ENCODE data around the gene SPRING1. TPM values are rescaled to one million over a fixed set of nuclear protein-coding genes. Genes with fewer than 3 reads are reported as not detected.

Gene SPRING1
- total RNA-seq, 2 experiments from 2014 or later: 7.6 to 7.8 TPM

DNA sequence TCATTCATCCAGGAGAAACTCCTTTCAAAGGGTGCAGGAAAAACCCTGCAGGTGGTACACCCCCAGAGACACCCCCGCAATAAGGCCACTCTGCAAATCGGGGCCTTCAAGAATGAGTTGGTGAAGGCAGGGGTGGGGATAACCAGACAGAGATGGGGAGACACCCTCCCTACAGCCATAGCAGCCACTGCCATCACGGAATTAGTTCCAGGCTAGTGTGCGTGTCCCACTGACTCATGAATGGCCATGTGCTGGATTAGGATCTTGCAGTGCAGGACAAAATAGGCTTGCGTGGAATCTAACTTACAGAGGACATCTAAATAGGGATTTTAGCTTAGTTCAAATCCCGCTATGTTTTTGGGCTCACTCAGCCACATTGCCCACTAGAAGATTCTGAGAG is 37.8 kb downstream of the SPRING1 start:
- no peak for ATAC-seq (ENCODE audit: poor library complexity)

DNA sequence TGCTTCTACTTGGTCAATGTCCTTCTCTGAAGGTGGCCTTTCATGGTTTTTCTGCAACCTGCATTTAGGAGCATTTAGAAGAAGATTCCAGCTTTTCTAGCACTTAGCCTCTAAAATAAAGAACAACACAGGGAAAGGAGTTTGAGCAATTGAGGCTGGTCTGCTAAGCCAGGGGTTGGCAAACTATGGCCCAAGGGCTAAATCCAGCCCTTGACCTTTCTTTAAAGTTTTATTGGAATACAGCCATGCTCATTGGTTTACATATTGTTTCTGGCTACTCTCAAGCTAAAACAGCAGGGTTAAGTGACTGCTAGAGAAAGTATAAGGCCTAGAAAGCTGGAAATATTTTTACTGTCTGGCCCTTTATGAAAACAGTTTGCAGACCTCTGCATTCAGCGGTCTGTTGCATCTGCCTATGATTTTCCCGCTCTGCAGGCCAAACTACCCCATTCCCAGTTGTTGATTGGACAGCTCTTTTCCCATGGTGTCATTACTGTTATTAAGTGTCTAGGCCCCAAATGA is 39.3 kb downstream of the SPRING1 start:
- no peaks in the 10 kb centered on the region for H3K36me3 Mint-ChIP-seq (ENCODE audit: low read depth)
- H3K4me1 Mint-ChIP-seq (ENCODE audit: low read depth): peaks cover 4% of the 10 kb centered on the region
- H3K27ac Mint-ChIP-seq: no peak overlapping the region
- Histone ChIP-seq H3K27me3 (ENCODE audit: control insufficient read depth in 1 of 2, insufficient read depth in 2 of 2, low read length in 2 of 2) (peaks cover 12 to 16% of the 10 kb centered on the region in 2 experiments), H3K4me1 (ENCODE audit: insufficient read depth, low read length) (no peaks in the 10 kb centered on the region), H3K4me3 (ENCODE audit: low read length) (no peak overlapping the region), H3K27ac (ENCODE audit: low read depth in 1 of 2, low read length in 2 of 2) (no peak overlapping the region), H3K36me3 (ENCODE audit: insufficient read depth, low read length) (no peaks in the 10 kb centered on the region), H3K9me3 (ENCODE audit: control insufficient read depth in 1 of 2, insufficient read depth in 1 of 2, low read length in 2 of 2) (peaks cover 0 to 4% of the 10 kb centered on the region in 2 experiments)
- no peak overlapping the region for H3K4me3 Mint-ChIP-seq
- ATAC-seq (ENCODE audit: poor library complexity) (no peak), DNase-seq (no peak)
- TF ChIP-seq, protein P1, sequence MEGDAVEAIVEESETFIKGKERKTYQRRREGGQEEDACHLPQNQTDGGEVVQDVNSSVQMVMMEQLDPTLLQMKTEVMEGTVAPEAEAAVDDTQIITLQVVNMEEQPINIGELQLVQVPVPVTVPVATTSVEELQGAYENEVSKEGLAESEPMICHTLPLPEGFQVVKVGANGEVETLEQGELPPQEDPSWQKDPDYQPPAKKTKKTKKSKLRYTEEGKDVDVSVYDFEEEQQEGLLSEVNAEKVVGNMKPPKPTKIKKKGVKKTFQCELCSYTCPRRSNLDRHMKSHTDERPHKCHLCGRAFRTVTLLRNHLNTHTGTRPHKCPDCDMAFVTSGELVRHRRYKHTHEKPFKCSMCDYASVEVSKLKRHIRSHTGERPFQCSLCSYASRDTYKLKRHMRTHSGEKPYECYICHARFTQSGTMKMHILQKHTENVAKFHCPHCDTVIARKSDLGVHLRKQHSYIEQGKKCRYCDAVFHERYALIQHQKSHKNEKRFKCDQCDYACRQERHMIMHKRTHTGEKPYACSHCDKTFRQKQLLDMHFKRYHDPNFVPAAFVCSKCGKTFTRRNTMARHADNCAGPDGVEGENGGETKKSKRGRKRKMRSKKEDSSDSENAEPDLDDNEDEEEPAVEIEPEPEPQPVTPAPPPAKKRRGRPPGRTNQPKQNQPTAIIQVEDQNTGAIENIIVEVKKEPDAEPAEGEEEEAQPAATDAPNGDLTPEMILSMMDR (IDR thresholded peaks at IDR 0.05): no peak
- peaks cover 21% of the 10 kb centered on the region for H3K27me3 Mint-ChIP-seq
- no peaks in the 10 kb centered on the region for H3K9me3 Mint-ChIP-seq
- intact Hi-C loops (cut with DNase I, micrococcal nuclease): no loop called here
- CTCF ChIA-PET: no interaction called here
- POLR2A ChIA-PET: no interaction called here

More for the DNA sequence above, 37.8 kb downstream of the SPRING1 start:
- no peaks in the 10 kb centered on the region for H3K4me1 ChIP-seq (ENCODE audit: insufficient read depth, low read length)
- Mint-ChIP-seq H3K4me3 (no peak overlapping the region), H3K36me3 (ENCODE audit: low read depth) (no peaks in the 10 kb centered on the region), H3K4me1 (ENCODE audit: low read depth) (peaks cover 4% of the 10 kb centered on the region), H3K27ac (no peak overlapping the region), H3K9me3 (no peaks in the 10 kb centered on the region), H3K27me3 (peaks cover 7% of the 10 kb centered on the region)
- no peak overlapping the region for H3K4me3 ChIP-seq (ENCODE audit: low read length)
- no peaks in the 10 kb centered on the region for H3K36me3 ChIP-seq (ENCODE audit: insufficient read depth, low read length)
- intact Hi-C loops (cut with DNase I, micrococcal nuclease): loop anchor here in 1 of 2 experiments (5.0 kb wide), 1 partner anchor 417 kb away; no protein-coding TSS in a partner anchor
- POLR2A ChIA-PET: no interaction called here
- no peak for DNase-seq
- H3K27me3 ChIP-seq (ENCODE audit: control insufficient read depth in 1 of 2, insufficient read depth in 2 of 2, low read length in 2 of 2): peaks cover 3 to 4% of the 10 kb centered on the region in 2 experiments
- TF ChIP-seq, protein P1 (IDR thresholded peaks at IDR 0.05): no peak
- CTCF ChIA-PET: interaction anchor here (1.7 kb wide), 1 partner anchor 12 kb away, joined by 4 read pairs; no protein-coding TSS in a partner anchor
- no peak overlapping the region for H3K27ac ChIP-seq (ENCODE audit: low read depth in 1 of 2, low read length in 2 of 2)
- no peaks in the 10 kb centered on the region for H3K9me3 ChIP-seq (ENCODE audit: control insufficient read depth in 1 of 2, insufficient read depth in 1 of 2, low read length in 2 of 2)

DNA sequence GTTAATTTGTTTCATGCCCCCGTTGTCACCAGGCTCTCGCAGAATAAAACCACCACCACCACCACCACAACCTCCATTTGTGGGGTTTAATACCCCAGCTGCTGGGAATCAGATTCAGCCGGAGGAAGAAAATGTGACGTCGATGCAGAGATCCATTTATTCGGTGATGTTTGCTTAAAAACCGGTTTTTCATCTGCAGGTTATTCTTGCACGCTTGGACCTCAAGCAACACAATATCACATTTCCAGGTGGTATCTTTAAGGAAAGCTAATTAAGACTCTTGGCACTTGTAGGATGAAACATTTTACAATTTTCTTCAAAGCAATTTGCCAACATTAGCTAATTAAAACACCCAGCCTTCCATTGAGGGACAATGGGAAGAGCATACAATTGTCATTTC is 39.8 kb downstream of the SPRING1 start:
- peaks cover 23% of the 10 kb centered on the region for H3K27me3 Mint-ChIP-seq
- CTCF ChIA-PET: no interaction called here
- Histone ChIP-seq H3K27me3 (ENCODE audit: control insufficient read depth in 1 of 2, insufficient read depth in 2 of 2, low read length in 2 of 2) (peaks cover 13 to 16% of the 10 kb centered on the region in 2 experiments), H3K27ac (ENCODE audit: low read depth in 1 of 2, low read length in 2 of 2) (no peak overlapping the region), H3K9me3 (ENCODE audit: control insufficient read depth in 1 of 2, insufficient read depth in 1 of 2, low read length in 2 of 2) (peaks cover 0 to 5% of the 10 kb centered on the region in 2 experiments), H3K4me3 (ENCODE audit: low read length) (no peak overlapping the region), H3K4me1 (ENCODE audit: insufficient read depth, low read length) (no peaks in the 10 kb centered on the region), H3K36me3 (ENCODE audit: insufficient read depth, low read length) (no peaks in the 10 kb centered on the region)
- DNase-seq (no peak), ATAC-seq (ENCODE audit: poor library complexity) (no peak)
- H3K9me3 Mint-ChIP-seq: no peaks in the 10 kb centered on the region
- no peak overlapping the region for H3K4me3 Mint-ChIP-seq
- no peaks in the 10 kb centered on the region for H3K36me3 Mint-ChIP-seq (ENCODE audit: low read depth)
- peaks cover under 1% of the 10 kb centered on the region for H3K4me1 Mint-ChIP-seq (ENCODE audit: low read depth)
- intact Hi-C loops (cut with DNase I, micrococcal nuclease): no loop called here
- H3K27ac Mint-ChIP-seq: no peak overlapping the region
- TF ChIP-seq, protein P1 (IDR thresholded peaks at IDR 0.05): no peak
- POLR2A ChIA-PET: interaction anchor here (0.6 kb wide), 1 partner anchor 41 kb away, joined by 3 read pairs; no protein-coding TSS in a partner anchor

Measured in CD4-positive, alpha-beta T cell (primary cell).